ENCODE data around the gene TCTN3. TPM values are rescaled to one million over a fixed set of nuclear protein-coding genes. Genes with fewer than 3 reads are reported as not detected.
A peak's percentile ranks its signal among the peaks of the same experiment; 100 is the strongest.

Gene TCTN3
- total RNA-seq, 1 donor from 2014 or later, result 53.0 TPM

DNA sequence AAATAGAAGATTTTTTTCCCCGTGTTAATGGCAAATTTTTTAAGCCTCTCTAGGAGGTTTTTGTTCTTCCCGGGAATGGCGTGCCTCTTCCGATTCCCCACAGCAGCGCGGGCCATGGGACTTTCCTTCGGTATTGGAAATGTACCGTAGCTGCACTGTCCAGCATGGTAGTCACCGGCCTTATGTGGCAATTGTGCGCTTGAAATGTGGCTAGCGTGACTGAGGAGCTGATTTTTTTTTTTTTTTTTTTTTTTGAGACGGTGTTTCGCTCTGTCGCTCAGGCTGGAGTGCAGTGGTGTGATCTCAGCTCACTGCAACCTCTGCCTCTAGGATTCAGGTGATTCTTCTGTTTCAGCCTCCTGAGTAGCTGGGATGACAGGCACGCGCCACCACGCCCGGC, 938 bp upstream of the TCTN3 start:
- TF ChIP-seq CTCF (conservative IDR thresholded peaks at IDR 0.05), result no peak
- no peak for DNase-seq (ENCODE audit: extremely low spot score, unreplicated experiment)
- H3K27ac Mint-ChIP-seq, result no peak overlapping the region
- H3K4me1 Mint-ChIP-seq (ENCODE audit: unreplicated experiment), result peaks cover 24% of the 10 kb centered on the region
- no peak overlapping the region for H3K4me3 Mint-ChIP-seq
- H3K27me3 Mint-ChIP-seq, result no peaks in the 10 kb centered on the region
- H3K36me3 Mint-ChIP-seq, result peaks cover 8% of the 10 kb centered on the region
- H3K9me3 Mint-ChIP-seq, result no peaks in the 10 kb centered on the region

- peaks cover 17% of the 10 kb centered on the region for H3K36me3 Mint-ChIP-seq
- no peak for TF ChIP-seq CTCF (conservative IDR thresholded peaks at IDR 0.05)
- no peaks in the 10 kb centered on the region for H3K27me3 Mint-ChIP-seq
- peaks cover 24% of the 10 kb centered on the region for H3K4me1 Mint-ChIP-seq (ENCODE audit: unreplicated experiment)
- peak overlapping the region; percentile 93 for H3K4me3 Mint-ChIP-seq
- H3K27ac Mint-ChIP-seq, result peak overlapping the region; percentile 92
- H3K9me3 Mint-ChIP-seq, result no peaks in the 10 kb centered on the region
- no peak for DNase-seq (ENCODE audit: extremely low spot score, unreplicated experiment)
Observed at GRCh38 chr10:95693071-95693667, 558 bp downstream of the TCTN3 start.

GRCh38 chr10:95691281-95691680, 2.4 kb downstream of the TCTN3 start:
- peak overlapping the region; percentile 44 for H3K27ac Mint-ChIP-seq
- peak overlapping the region; percentile 93 for H3K4me3 Mint-ChIP-seq
- TF ChIP-seq CTCF (conservative IDR thresholded peaks at IDR 0.05), result no peak
- no peak for DNase-seq (ENCODE audit: extremely low spot score, unreplicated experiment)
- H3K36me3 Mint-ChIP-seq, result peaks cover 19% of the 10 kb centered on the region
- H3K27me3 Mint-ChIP-seq, result no peaks in the 10 kb centered on the region
- no peaks in the 10 kb centered on the region for H3K9me3 Mint-ChIP-seq
- H3K4me1 Mint-ChIP-seq (ENCODE audit: unreplicated experiment), result peaks cover 24% of the 10 kb centered on the region

GRCh38 chr10:95688648-95689047, 5.1 kb downstream of the TCTN3 start:
- Mint-ChIP-seq H3K36me3 (peaks cover 31% of the 10 kb centered on the region), H3K27ac (no peak overlapping the region), H3K9me3 (no peaks in the 10 kb centered on the region), H3K4me3 (no peak overlapping the region), H3K4me1 (ENCODE audit: unreplicated experiment) (peaks cover 24% of the 10 kb centered on the region), H3K27me3 (no peaks in the 10 kb centered on the region)
- TF ChIP-seq CTCF (conservative IDR thresholded peaks at IDR 0.05), result no peak
- DNase-seq (ENCODE audit: extremely low spot score, unreplicated experiment), result no peak

DNA sequence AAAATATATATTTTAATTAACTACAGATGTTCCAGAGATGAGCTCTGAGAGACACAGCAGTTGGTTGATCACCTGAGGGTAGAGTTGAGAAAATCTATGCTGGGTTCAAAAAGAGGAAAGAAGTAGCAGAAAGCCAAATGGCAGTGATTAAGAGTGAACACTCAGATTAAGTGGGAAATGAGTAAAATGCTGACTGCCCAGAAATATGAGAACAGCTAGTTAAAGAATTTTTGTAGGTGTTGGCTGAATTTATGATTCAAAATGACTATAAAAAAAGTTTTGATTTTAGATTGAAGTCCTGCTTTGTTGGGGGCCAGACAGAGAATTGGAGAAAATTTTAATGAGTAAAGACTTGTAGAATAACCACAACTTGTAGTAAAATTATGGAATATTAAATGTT, 9.8 kb downstream of the TCTN3 start:
- Mint-ChIP-seq H3K27ac (no peak overlapping the region), H3K36me3 (peaks cover 40% of the 10 kb centered on the region), H3K9me3 (no peaks in the 10 kb centered on the region), H3K27me3 (no peaks in the 10 kb centered on the region), H3K4me1 (ENCODE audit: unreplicated experiment) (no peaks in the 10 kb centered on the region), H3K4me3 (no peak overlapping the region)
- no peak for DNase-seq (ENCODE audit: extremely low spot score, unreplicated experiment)
- TF ChIP-seq CTCF (conservative IDR thresholded peaks at IDR 0.05), result no peak
